Endothelial cell of umbilical vein (primary cell): ENCODE results near the gene NACA2.
"Not testable (repeated sequence)": the region's sequence is repeated elsewhere in the genome, so short reads cannot be mapped to it uniquely, and the experiment has no call there.

Source experiments
- CTCF ChIP-seq, 2 donors: IDR thresholded peaks; 1 replicate in 1 of 2; 2 replicates in 1 of 2; pipeline ENCODE4 v1.5.1; 2011; ENCODE audit warnings: low read length in 2 of 2, mild to moderate bottlenecking in 2 of 2, moderate library complexity in 2 of 2, control low read depth in 1 of 2, inconsistent platforms in 1 of 2, low read depth in 1 of 2; ENCODE audit not compliant: insufficient read depth in 1 of 2; ENCODE audit errors: extremely low read depth in 1 of 2
- MAX ChIP-seq: IDR thresholded peaks from 2 replicates; pipeline ENCODE4 v1.6.1; 2011; ENCODE audit not compliant: insufficient read depth, insufficient read length
- POLR2A ChIP-seq: IDR thresholded peaks from 2 replicates; pipeline ENCODE4 v1.6.1; 2012; ENCODE audit warnings: low read depth, mild to moderate bottlenecking, control low read depth, low read length

GRCh38 chr17:61586622-61587021, 4.4 kb downstream of the NACA2 start:
- not testable (repeated sequence) for TF ChIP-seq CTCF (IDR thresholded peaks at IDR 0.05; ENCODE audit: extremely low read depth in 1 of 2, insufficient read depth in 1 of 2, low read depth in 1 of 2, low read length in 2 of 2); POLR2A; MAX
